G401 (cell line): Measurements from ENCODE around the gene RFESD. TPM values are rescaled to one million over a fixed set of nuclear protein-coding genes. Genes with fewer than 3 reads are reported as not detected.

Experiments
- DNase-seq: peaks from one replicate; pipeline ENCODE4 v3.0.0-alpha.2; 2015; ENCODE audit warnings: low spot score
- in situ Hi-C: cut with HindIII; loops from 2 replicates; pipeline ENCODE4 v1.10.0; 2016; ENCODE audit warnings: low sequenced_read_pairs, mixed read lengths
- total RNA-seq: library from RNA; depleted of rRNA; stranded (reverse); fragments of >200 nt; shearing (Covaris generic); gene quantifications from 2 replicates; pipeline ENCODE4 v1.2.3, GENCODE V29; 2014

Gene RFESD
- total RNA-seq, 1 experiment from 2014 or later: 0.98 TPM

- DNase-seq: no peak
- in situ Hi-C loops: no loop called here
These were observed 6.3 kb downstream of the RFESD start for GRCh38 chr5:95652849-95653248.

GRCh38 chr5:95654196-95654595 is 7.6 kb downstream of the RFESD start:
- in situ Hi-C loops: no loop called here
- DNase-seq: no peak

- in situ Hi-C loops: no loop called here
- DNase-seq: no peak
These were observed 9.0 kb downstream of the RFESD start for GRCh38 chr5:95655575-95655974.

- DNase-seq: no peak
- in situ Hi-C loops: no loop called here
These were observed 13.5 kb downstream of the RFESD start for GRCh38 chr5:95660060-95660459.

GRCh38 chr5:95662946-95663345 is 16.4 kb downstream of the RFESD start:
- DNase-seq: no peak
- in situ Hi-C loops: no loop called here

- in situ Hi-C loops: no loop called here
- peak; percentile 57 for DNase-seq
These were observed 17.7 kb downstream of the RFESD start for GRCh38 chr5:95664204-95664786.

- in situ Hi-C loops: no loop called here
- DNase-seq: no peak
These were observed 20.6 kb downstream of the RFESD start for GRCh38 chr5:95667061-95667618.

- in situ Hi-C loops: no loop called here
These were observed 21.1 kb downstream of the RFESD start for GRCh38 chr5:95667678-95668077.

GRCh38 chr5:95668216-95668615 is 21.6 kb downstream of the RFESD start:
- in situ Hi-C loops: no loop called here
- no peak for DNase-seq

More at GRCh38 chr5:95667678-95668077, 21.1 kb downstream of the RFESD start:
- no peak for DNase-seq

- no peak for DNase-seq
- in situ Hi-C loops: no loop called here
These were observed 22.2 kb downstream of the RFESD start for GRCh38 chr5:95668728-95669127.

- peak; percentile 98 for DNase-seq
- in situ Hi-C loops: no loop called here
These were observed 23.0 kb downstream of the RFESD start for GRCh38 chr5:95669540-95669939.

- in situ Hi-C loops: no loop called here
- DNase-seq: no peak
These were observed 23.4 kb downstream of the RFESD start for GRCh38 chr5:95669985-95670384.

GRCh38 chr5:95670568-95670967 is 24.0 kb downstream of the RFESD start:
- in situ Hi-C loops: no loop called here
- no peak for DNase-seq

GRCh38 chr5:95671826-95672225 is 25.2 kb downstream of the RFESD start:
- in situ Hi-C loops: no loop called here
- no peak for DNase-seq

- DNase-seq: no peak
- in situ Hi-C loops: no loop called here
These were observed 26.1 kb downstream of the RFESD start for GRCh38 chr5:95672641-95673040.

- DNase-seq: no peak
- in situ Hi-C loops: no loop called here
These were observed 26.5 kb downstream of the RFESD start for GRCh38 chr5:95673081-95673480.

- no peak for DNase-seq
- in situ Hi-C loops: no loop called here
These were observed 36.3 kb downstream of the RFESD start, which contains the start of gene SPATA9 for GRCh38 chr5:95682891-95683290. Gene SPATA9 (minus strand): TSS chr5:95682991. CDS start chr5:95682854, 137 bp downstream.

GRCh38 chr5:95684361-95684760 is 37.8 kb downstream of the RFESD start:
- in situ Hi-C loops: no loop called here
- DNase-seq: no peak

GRCh38 chr5:95686651-95687050 is 40.1 kb downstream of the RFESD start:
- DNase-seq: no peak
- in situ Hi-C loops: no loop called here

GRCh38 chr5:95689680-95690079 is 43.1 kb downstream of the RFESD start:
- DNase-seq: no peak
- in situ Hi-C loops: no loop called here

GRCh38 chr5:95690333-95690732 is 43.8 kb downstream of the RFESD start:
- in situ Hi-C loops: no loop called here
- no peak for DNase-seq
